Measurements from ENCODE around the gene LIN37.
"Not testable (repeated sequence)": the region's sequence is repeated elsewhere in the genome, so short reads cannot be mapped to it uniquely, and the experiment has no call there.

Gene LIN37

DNA sequence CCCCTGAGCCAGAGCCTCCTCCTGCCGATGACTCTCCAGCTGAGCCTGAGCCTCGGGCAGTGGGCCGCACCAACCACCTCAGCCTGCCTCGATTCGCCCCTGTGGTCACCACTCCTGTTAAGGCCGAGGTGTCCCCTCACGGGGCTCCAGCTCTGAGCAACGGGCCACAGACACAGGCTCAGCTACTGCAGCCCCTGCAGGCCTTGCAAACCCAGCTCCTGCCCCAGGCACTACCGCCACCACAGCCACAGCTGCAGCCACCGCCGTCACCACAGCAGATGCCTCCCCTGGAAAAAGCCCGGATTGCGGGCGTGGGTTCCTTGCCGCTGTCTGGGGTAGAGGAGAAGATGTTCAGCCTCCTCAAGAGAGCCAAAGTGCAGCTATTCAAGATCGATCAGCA is 27.0 kb upstream of the LIN37 start:
- no peak overlapping the region for H3K4me2 ChIP-seq (ENCODE audit: low read length)
- H3K27ac ChIP-seq (ENCODE audit: low read length) = no peak overlapping the region
- H3K9me3 ChIP-seq (ENCODE audit: insufficient read depth, low read length) = no peaks in the 10 kb centered on the region

DNA sequence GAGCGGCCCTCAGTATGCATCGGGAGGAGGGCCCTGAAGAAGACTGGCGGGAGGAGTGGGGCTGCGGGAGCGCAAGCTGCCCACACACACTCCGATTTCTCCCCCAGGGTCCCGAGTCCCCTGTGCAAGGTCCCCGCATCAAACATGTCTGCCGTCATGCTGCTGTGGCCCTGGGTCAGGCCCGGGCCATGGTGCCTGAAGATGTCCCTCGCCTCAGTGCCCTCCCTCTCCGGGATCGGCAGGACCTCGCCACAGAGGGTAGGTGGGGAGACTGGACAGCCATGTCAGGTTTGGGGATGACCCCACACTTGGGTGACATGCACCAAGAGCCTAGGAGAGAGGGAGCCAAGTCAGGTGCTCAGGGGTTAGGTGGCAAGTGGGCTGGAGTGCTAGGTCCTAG is 25.9 kb upstream of the LIN37 start:
- TF ChIP-seq EZH2phosphoT487 (IDR thresholded peaks at IDR 0.05; ENCODE audit: low read depth) = no peak
- TF ChIP-seq CTCF (IDR thresholded peaks at IDR 0.05; ENCODE audit: low read depth, low read length) = no peak
- Histone ChIP-seq H3K4me1 (ENCODE audit: low read length) (peaks cover 8% of the 10 kb centered on the region), H3K79me2 (ENCODE audit: low read length) (peaks cover 35% of the 10 kb centered on the region), H2AFZ (ENCODE audit: low read depth, low read length) (no peak overlapping the region), H3K27me3 (ENCODE audit: low read depth, low read length) (no peaks in the 10 kb centered on the region), H4K20me1 (ENCODE audit: insufficient read depth, low read length) (peaks cover 18% of the 10 kb centered on the region), H3K4me3 (ENCODE audit: low read length) (no peak overlapping the region), H3K27ac (ENCODE audit: low read length) (no peak overlapping the region), H3K9me3 (ENCODE audit: insufficient read depth, low read length) (no peaks in the 10 kb centered on the region), H3K4me2 (ENCODE audit: low read length) (no peak overlapping the region), H3K9ac (ENCODE audit: low read length) (no peak overlapping the region), H3K36me3 (replicated peaks; ENCODE audit: low read depth, low read length) (peaks cover 59% of the 10 kb centered on the region)

More for the DNA sequence above, 27.0 kb upstream of the LIN37 start:
- Histone ChIP-seq H3K4me1 (ENCODE audit: low read length) (peaks cover 10% of the 10 kb centered on the region), H3K36me3 (replicated peaks; ENCODE audit: low read depth, low read length) (peaks cover 53% of the 10 kb centered on the region), H3K79me2 (ENCODE audit: low read length) (peaks cover 35% of the 10 kb centered on the region), H3K27me3 (ENCODE audit: low read depth, low read length) (no peaks in the 10 kb centered on the region), H3K4me3 (ENCODE audit: low read length) (no peak overlapping the region), H4K20me1 (ENCODE audit: insufficient read depth, low read length) (peaks cover 18% of the 10 kb centered on the region), H2AFZ (ENCODE audit: low read depth, low read length) (no peak overlapping the region), H3K9ac (ENCODE audit: low read length) (no peak overlapping the region)
- TF ChIP-seq EZH2phosphoT487 (IDR thresholded peaks at IDR 0.05; ENCODE audit: low read depth) (no peak), CTCF (IDR thresholded peaks at IDR 0.05; ENCODE audit: low read depth, low read length) (no peak)

GRCh38 chr19:35722897-35723296 is 25.5 kb upstream of the LIN37 start:
- Histone ChIP-seq H3K27ac (ENCODE audit: low read length) (no peak overlapping the region), H3K79me2 (ENCODE audit: low read length) (peaks cover 35% of the 10 kb centered on the region), H3K27me3 (ENCODE audit: low read depth, low read length) (no peaks in the 10 kb centered on the region), H3K4me3 (ENCODE audit: low read length) (no peak overlapping the region), H3K9me3 (ENCODE audit: insufficient read depth, low read length) (no peaks in the 10 kb centered on the region), H4K20me1 (ENCODE audit: insufficient read depth, low read length) (peaks cover 18% of the 10 kb centered on the region), H3K4me2 (ENCODE audit: low read length) (no peak overlapping the region), H3K36me3 (replicated peaks; ENCODE audit: low read depth, low read length) (peaks cover 63% of the 10 kb centered on the region), H3K9ac (ENCODE audit: low read length) (no peak overlapping the region), H3K4me1 (ENCODE audit: low read length) (peaks cover 8% of the 10 kb centered on the region), H2AFZ (ENCODE audit: low read depth, low read length) (no peak overlapping the region)
- no peak for TF ChIP-seq CTCF (IDR thresholded peaks at IDR 0.05; ENCODE audit: low read depth, low read length)
- TF ChIP-seq EZH2phosphoT487 (IDR thresholded peaks at IDR 0.05; ENCODE audit: low read depth) = no peak

GRCh38 chr19:35723671-35724070 is 24.7 kb upstream of the LIN37 start:
- no peak overlapping the region for H3K27ac ChIP-seq (ENCODE audit: low read length)
- TF ChIP-seq EZH2phosphoT487 (IDR thresholded peaks at IDR 0.05; ENCODE audit: low read depth) = no peak
- TF ChIP-seq CTCF (IDR thresholded peaks at IDR 0.05; ENCODE audit: low read depth, low read length) = no peak
- peaks cover 8% of the 10 kb centered on the region for H3K4me1 ChIP-seq (ENCODE audit: low read length)
- H3K27me3 ChIP-seq (ENCODE audit: low read depth, low read length) = no peaks in the 10 kb centered on the region
- no peaks in the 10 kb centered on the region for H3K9me3 ChIP-seq (ENCODE audit: insufficient read depth, low read length)
- no peak overlapping the region for H3K9ac ChIP-seq (ENCODE audit: low read length)
- no peak overlapping the region for H3K4me3 ChIP-seq (ENCODE audit: low read length)
- H3K36me3 ChIP-seq (replicated peaks; ENCODE audit: low read depth, low read length) = peaks cover 71% of the 10 kb centered on the region
- no peak overlapping the region for H2AFZ ChIP-seq (ENCODE audit: low read depth, low read length)
- H3K4me2 ChIP-seq (ENCODE audit: low read length) = no peak overlapping the region
- H3K79me2 ChIP-seq (ENCODE audit: low read length) = peaks cover 27% of the 10 kb centered on the region
- peaks cover 16% of the 10 kb centered on the region for H4K20me1 ChIP-seq (ENCODE audit: insufficient read depth, low read length)

- peaks cover 11% of the 10 kb centered on the region for H4K20me1 ChIP-seq (ENCODE audit: insufficient read depth, low read length)
- not testable (repeated sequence) for H3K4me1 ChIP-seq (ENCODE audit: low read length); H3K4me2 ChIP-seq (ENCODE audit: low read length); H3K9ac ChIP-seq (ENCODE audit: low read length); H3K27ac ChIP-seq (ENCODE audit: low read length); H3K9me3 ChIP-seq (ENCODE audit: insufficient read depth, low read length); H3K27me3 ChIP-seq (ENCODE audit: low read depth, low read length); H2AFZ ChIP-seq (ENCODE audit: low read depth, low read length); H3K4me3 ChIP-seq (ENCODE audit: low read length)
- peaks cover 22% of the 10 kb centered on the region for H3K79me2 ChIP-seq (ENCODE audit: low read length)
- peaks cover 75% of the 10 kb centered on the region for H3K36me3 ChIP-seq (replicated peaks; ENCODE audit: low read depth, low read length)
Measured at GRCh38 chr19:35724132-35724531, 24.2 kb upstream of the LIN37 start.
